Thyroid gland (tissue), 4 donors: Measurements from ENCODE around the gene CYP27B1.

Experiments
- POLR2A ChIP-seq, 2 donors: fragments of 450-650 bp; IDR thresholded peaks; one replicate each; pipeline ENCODE4 v1.6.1; 2017; ENCODE audit warnings: antibody characterized with exemption in 2 of 2, mild to moderate bottlenecking in 2 of 2, moderate library complexity in 1 of 2
- TF ChIP-seq, protein P1 (sequence below), 6 experiments: fragments of 200-600 bp in 3 of 6; fragments of 450-650 bp in 3 of 6; sonication (generic) in 3 of 6; IDR thresholded peaks; one replicate each; pipeline ENCODE4 v1.5.1; 2016 to 2019; ENCODE audit warnings: antibody characterized with exemption in 6 of 6, mild to moderate bottlenecking in 2 of 6, inconsistent platforms in 1 of 6, moderate library complexity in 1 of 6

DNA sequence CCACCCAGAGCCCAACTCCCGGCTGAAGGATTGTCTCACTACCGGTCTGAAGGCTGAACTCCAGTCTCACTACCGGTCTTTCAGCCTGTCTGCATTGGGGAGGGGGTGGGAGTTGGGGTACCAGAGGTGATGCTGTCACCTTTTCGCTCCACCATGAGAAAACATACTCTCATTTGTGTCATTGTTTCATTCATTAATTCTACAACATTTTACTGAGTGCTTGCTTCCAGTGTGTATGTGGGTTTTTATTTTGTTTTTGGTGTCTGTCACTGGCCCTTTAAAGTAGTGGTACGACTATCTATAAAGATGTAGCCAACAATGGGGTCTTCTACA, 14.2 kb downstream of the CYP27B1 start:
- TF ChIP-seq, protein P1, sequence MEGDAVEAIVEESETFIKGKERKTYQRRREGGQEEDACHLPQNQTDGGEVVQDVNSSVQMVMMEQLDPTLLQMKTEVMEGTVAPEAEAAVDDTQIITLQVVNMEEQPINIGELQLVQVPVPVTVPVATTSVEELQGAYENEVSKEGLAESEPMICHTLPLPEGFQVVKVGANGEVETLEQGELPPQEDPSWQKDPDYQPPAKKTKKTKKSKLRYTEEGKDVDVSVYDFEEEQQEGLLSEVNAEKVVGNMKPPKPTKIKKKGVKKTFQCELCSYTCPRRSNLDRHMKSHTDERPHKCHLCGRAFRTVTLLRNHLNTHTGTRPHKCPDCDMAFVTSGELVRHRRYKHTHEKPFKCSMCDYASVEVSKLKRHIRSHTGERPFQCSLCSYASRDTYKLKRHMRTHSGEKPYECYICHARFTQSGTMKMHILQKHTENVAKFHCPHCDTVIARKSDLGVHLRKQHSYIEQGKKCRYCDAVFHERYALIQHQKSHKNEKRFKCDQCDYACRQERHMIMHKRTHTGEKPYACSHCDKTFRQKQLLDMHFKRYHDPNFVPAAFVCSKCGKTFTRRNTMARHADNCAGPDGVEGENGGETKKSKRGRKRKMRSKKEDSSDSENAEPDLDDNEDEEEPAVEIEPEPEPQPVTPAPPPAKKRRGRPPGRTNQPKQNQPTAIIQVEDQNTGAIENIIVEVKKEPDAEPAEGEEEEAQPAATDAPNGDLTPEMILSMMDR (IDR thresholded peaks at IDR 0.05), result no peak
- TF ChIP-seq POLR2A (IDR thresholded peaks at IDR 0.05), result no peak
